ENCODE measurements around the gene PKD2L1.

The PKD2L1 gene

DNA sequence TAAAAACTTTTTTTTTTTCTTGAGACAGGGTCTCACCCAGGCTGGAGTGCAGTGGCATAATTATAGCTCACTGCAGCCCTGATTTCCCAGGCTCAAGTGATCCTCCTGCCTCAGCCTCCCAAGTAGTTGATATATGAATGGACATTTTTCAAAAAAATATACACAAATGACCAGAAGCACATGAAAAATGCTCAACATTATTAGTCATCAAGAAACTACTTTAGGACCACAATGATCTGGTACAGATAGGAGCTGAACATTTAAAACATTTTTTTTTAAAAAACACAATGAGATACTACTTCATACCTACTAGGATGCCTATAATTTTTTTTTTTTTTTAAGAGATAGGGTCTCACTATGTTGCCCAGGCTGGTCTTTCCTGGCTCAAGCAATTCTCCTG lies 38.7 kb upstream of the PKD2L1 start:
- no peaks in the 10 kb centered on the region; the same call in 1 of the 2 replicates for H3K36me3 ChIP-seq (ENCODE audit: control insufficient read depth, insufficient read depth, low read length)
- peaks cover 2% of the 10 kb centered on the region; the same call in 1 of the 2 replicates for H3K4me1 ChIP-seq (ENCODE audit: control insufficient read depth, insufficient read depth, low read length)
- DNase-seq (ENCODE audit: low read depth, low spot score), result no peak
- no peaks in the 10 kb centered on the region for H3K9me3 ChIP-seq (ENCODE audit: control insufficient read depth, insufficient read depth, low read length)
- H3K4me3 ChIP-seq (ENCODE audit: low read length), result no peak overlapping the region
- no peak overlapping the region for H3K27ac ChIP-seq (ENCODE audit: low read length)
- H3K27me3 ChIP-seq (ENCODE audit: control insufficient read depth, insufficient read depth, low read length), result no peaks in the 10 kb centered on the region

DNA sequence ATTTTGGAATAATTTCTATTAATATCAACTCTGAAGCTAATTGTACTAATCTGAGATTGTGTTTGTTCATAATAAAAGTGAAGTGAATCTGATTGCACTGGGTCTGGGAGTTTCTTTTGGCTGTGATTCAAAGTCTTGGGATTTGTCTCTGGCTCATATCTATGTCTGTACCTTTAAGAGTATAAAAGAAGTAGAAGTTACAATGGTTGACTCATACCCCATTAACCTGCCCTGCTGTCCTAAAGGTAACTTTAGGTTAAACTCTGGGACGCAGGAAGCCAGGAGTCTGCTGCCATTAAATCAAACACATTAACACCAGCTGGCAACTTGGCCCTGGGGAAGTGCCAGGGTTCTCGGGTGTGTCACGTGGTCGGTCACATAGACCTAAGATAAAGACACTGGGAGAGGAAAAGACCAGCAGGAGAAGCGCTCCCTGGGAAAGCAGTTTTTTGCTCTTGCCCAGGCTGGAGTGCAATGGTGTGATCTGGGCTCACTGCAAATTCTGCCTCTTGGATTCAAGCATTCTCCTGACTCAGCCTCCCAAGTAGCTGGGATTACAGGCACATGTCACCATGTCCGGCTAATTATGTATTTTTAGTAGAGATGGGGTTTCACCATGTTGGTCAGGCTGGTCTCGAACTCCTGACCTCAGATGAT lies 34.8 kb upstream of the PKD2L1 start:
- DNase-seq (ENCODE audit: low read depth, low spot score), result no peak
- WGBS (ENCODE audit: insufficient coverage, insufficient read length), result no CpG with 5 or more reads among the region's 7 CpGs
- H3K27me3 ChIP-seq (ENCODE audit: control insufficient read depth, insufficient read depth, low read length), result no peaks in the 10 kb centered on the region
- no peaks in the 10 kb centered on the region for H3K9me3 ChIP-seq (ENCODE audit: control insufficient read depth, insufficient read depth, low read length)
- H3K4me1 ChIP-seq (ENCODE audit: control insufficient read depth, insufficient read depth, low read length), result no peaks in the 10 kb centered on the region
- H3K36me3 ChIP-seq (ENCODE audit: control insufficient read depth, insufficient read depth, low read length), result peaks cover 25% of the 10 kb centered on the region
- H3K27ac ChIP-seq (ENCODE audit: low read length), result no peak overlapping the region
- no peak overlapping the region for H3K4me3 ChIP-seq (ENCODE audit: low read length)

DNA sequence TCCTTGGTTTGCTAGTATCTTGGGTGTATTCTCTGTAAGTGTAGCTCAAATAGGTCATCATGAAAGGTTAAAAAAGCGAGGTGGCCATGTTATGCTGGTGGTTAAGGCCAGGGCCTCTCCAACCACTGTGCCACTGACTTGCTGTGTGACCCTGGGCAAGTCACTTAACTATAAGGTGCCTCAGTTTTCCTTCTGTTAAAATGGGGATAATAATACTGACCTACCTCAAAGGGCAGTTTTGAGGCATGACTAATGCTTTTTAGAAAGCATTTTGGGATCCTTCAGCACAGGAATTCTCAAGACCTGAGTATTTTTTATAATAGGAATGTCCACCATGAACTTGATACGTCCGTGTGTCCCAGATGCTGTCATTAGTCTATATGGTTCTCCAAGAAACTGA lies 34.1 kb upstream of the PKD2L1 start:
- Histone ChIP-seq H3K27me3 (ENCODE audit: control insufficient read depth, insufficient read depth, low read length) (no peaks in the 10 kb centered on the region), H3K27ac (ENCODE audit: low read length) (no peak overlapping the region), H3K4me3 (ENCODE audit: low read length) (no peak overlapping the region), H3K36me3 (ENCODE audit: control insufficient read depth, insufficient read depth, low read length) (peaks cover 31% of the 10 kb centered on the region), H3K9me3 (ENCODE audit: control insufficient read depth, insufficient read depth, low read length) (no peaks in the 10 kb centered on the region), H3K4me1 (ENCODE audit: control insufficient read depth, insufficient read depth, low read length) (no peaks in the 10 kb centered on the region; the same call in 1 of the 2 replicates)
- no CpG with 5 or more reads among the region's 3 CpGs for WGBS (ENCODE audit: insufficient coverage, insufficient read length)
- DNase-seq (ENCODE audit: low read depth, low spot score), result no peak

DNA sequence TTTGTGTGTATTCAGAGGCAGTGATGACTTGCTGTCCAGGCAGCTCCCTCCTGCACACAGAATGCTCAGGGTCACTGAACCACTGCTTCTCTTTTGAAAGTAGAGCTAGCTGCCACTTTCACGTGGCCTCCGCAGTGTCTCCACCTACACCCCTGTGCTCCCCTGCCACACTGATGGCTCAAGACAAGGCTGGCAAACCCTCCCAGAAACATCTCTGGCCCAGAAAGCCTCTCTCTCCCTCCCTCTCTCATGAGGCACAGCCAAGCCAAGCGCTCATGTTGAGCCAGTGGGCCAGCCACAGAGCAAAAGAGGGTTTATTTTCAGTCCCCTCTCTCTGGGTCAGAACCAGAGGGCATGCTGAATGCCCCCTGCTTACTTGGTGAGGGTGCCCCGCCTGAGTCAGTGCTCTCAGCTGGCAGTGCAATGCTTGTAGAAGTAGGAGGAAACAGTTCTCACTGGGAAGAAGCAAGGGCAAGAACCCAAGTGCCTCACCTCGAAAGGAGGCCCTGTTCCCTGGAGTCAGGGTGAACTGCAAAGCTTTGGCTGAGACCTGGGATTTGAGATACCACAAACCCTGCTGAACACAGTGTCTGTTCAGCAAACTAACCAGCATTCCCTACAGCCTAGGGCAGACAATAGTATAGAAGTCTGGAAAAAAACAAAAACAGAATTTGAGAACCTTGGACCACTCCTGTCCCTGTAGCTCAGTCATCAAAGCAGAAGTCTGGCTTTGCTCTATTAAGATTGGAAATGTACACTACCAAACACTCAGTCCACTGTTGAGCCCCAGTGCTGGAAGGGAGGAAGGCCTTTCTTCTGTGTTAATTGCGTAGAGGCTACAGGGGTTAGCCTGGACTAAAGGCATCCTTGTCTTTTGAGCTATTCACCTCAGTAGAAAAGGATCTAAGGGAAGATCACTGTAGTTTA lies 32.8 kb upstream of the PKD2L1 start:
- Histone ChIP-seq H3K36me3 (ENCODE audit: control insufficient read depth, insufficient read depth, low read length) (peaks cover 34% of the 10 kb centered on the region), H3K27ac (ENCODE audit: low read length) (no peak overlapping the region), H3K4me1 (ENCODE audit: control insufficient read depth, insufficient read depth, low read length) (no peaks in the 10 kb centered on the region; the same call in 1 of the 2 replicates), H3K27me3 (ENCODE audit: control insufficient read depth, insufficient read depth, low read length) (no peaks in the 10 kb centered on the region), H3K9me3 (ENCODE audit: control insufficient read depth, insufficient read depth, low read length) (no peaks in the 10 kb centered on the region), H3K4me3 (ENCODE audit: low read length) (no peak overlapping the region)
- no peak for DNase-seq (ENCODE audit: low read depth, low spot score)
- no CpG with 5 or more reads among the region's 6 CpGs for WGBS (ENCODE audit: insufficient coverage, insufficient read length)

DNA sequence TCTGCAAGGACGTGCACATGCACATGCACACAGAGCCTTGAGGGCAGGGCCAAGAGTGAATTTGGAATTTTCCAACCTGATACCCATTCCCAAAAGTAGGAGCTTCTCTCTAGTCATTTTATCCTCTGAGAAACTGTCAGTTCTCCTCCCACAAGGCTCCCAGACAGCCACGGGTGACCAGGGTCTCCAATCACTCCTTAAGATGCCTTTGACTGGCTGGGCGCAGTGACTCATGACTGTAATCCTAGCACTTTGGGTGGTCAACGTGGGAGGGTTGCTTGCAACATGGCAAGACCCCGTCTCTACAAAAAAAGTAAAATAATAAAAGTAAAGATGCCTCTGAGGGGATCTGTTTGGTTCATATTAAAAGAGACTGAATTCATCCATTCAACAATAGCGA lies 30.2 kb upstream of the PKD2L1 start:
- Histone ChIP-seq H3K27me3 (ENCODE audit: control insufficient read depth, insufficient read depth, low read length) (no peaks in the 10 kb centered on the region), H3K4me1 (ENCODE audit: control insufficient read depth, insufficient read depth, low read length) (no peaks in the 10 kb centered on the region; the same call in 1 of the 2 replicates), H3K27ac (ENCODE audit: low read length) (no peak overlapping the region), H3K4me3 (ENCODE audit: low read length) (no peak overlapping the region), H3K36me3 (ENCODE audit: control insufficient read depth, insufficient read depth, low read length) (peaks cover 46% of the 10 kb centered on the region), H3K9me3 (ENCODE audit: control insufficient read depth, insufficient read depth, low read length) (no peaks in the 10 kb centered on the region)
- no peak for DNase-seq (ENCODE audit: low read depth, low spot score)
- no CpG with 5 or more reads among the region's 6 CpGs for WGBS (ENCODE audit: insufficient coverage, insufficient read length)

DNA sequence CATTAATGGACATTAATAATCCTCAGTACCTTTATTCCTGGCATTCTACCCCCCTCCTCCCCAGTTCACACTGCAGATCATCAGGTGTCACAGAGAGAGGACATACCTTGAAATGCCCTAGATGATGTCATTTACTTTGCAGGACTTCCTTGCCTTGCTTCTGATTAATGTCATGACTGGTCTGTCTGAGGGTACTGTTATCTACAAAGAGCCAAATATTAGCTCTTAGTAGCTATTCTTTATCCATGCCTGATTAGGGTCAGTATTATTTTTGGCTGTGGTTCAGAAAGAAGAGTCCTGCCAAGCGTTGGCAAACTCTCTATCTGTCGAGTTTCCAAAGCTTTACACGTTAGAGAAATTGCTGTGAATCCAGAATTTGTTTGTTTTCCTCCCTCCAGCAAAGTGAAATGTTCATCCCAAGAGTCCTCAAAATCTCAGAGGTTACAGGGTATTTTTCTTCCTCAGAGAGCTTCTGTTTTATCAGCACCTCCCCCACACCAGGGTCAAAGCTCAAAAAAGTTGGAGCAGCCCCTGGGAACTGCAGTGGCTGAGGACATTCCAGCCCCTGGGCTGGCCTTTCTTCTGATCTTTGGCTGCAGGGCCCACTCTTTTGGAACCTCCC lies 29.6 kb upstream of the PKD2L1 start:
- DNase-seq (ENCODE audit: low read depth, low spot score), result no peak
- Histone ChIP-seq H3K27ac (ENCODE audit: low read length) (no peak overlapping the region), H3K27me3 (ENCODE audit: control insufficient read depth, insufficient read depth, low read length) (no peaks in the 10 kb centered on the region), H3K4me3 (ENCODE audit: low read length) (no peak overlapping the region), H3K9me3 (ENCODE audit: control insufficient read depth, insufficient read depth, low read length) (no peaks in the 10 kb centered on the region), H3K4me1 (ENCODE audit: control insufficient read depth, insufficient read depth, low read length) (no peaks in the 10 kb centered on the region; the same call in 1 of the 2 replicates), H3K36me3 (ENCODE audit: control insufficient read depth, insufficient read depth, low read length) (peaks cover 52% of the 10 kb centered on the region)
- no CpG with 5 or more reads among the region's 3 CpGs for WGBS (ENCODE audit: insufficient coverage, insufficient read length)

DNA sequence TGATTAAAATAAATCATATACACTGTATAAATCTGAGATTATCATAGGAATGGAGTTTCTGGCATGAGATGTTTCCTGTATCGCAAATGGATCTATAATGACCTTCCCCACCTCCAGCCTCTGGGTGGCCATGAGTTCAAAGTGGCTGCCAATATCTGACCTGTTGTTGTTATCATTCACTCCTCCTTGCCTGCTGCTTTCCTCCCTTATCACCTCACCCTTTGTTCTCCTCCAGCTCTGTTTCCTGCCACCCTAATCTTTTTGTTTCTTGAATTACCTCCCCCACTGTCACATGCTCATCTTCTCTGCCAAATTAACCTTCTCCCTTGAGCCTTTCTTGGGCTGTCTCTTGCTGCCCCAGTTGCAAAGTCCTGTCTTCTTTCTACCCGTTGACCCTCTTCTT lies 29.0 kb upstream of the PKD2L1 start:
- DNase-seq (ENCODE audit: low read depth, low spot score), result no peak
- no CpG with 5 or more reads among the region's 2 CpGs for WGBS (ENCODE audit: insufficient coverage, insufficient read length)
- Histone ChIP-seq H3K4me3 (ENCODE audit: low read length) (no peak overlapping the region), H3K27ac (ENCODE audit: low read length) (no peak overlapping the region), H3K4me1 (ENCODE audit: control insufficient read depth, insufficient read depth, low read length) (no peaks in the 10 kb centered on the region; the same call in 1 of the 2 replicates), H3K36me3 (ENCODE audit: control insufficient read depth, insufficient read depth, low read length) (peaks cover 58% of the 10 kb centered on the region), H3K27me3 (ENCODE audit: control insufficient read depth, insufficient read depth, low read length) (no peaks in the 10 kb centered on the region), H3K9me3 (ENCODE audit: control insufficient read depth, insufficient read depth, low read length) (no peaks in the 10 kb centered on the region)

DNA sequence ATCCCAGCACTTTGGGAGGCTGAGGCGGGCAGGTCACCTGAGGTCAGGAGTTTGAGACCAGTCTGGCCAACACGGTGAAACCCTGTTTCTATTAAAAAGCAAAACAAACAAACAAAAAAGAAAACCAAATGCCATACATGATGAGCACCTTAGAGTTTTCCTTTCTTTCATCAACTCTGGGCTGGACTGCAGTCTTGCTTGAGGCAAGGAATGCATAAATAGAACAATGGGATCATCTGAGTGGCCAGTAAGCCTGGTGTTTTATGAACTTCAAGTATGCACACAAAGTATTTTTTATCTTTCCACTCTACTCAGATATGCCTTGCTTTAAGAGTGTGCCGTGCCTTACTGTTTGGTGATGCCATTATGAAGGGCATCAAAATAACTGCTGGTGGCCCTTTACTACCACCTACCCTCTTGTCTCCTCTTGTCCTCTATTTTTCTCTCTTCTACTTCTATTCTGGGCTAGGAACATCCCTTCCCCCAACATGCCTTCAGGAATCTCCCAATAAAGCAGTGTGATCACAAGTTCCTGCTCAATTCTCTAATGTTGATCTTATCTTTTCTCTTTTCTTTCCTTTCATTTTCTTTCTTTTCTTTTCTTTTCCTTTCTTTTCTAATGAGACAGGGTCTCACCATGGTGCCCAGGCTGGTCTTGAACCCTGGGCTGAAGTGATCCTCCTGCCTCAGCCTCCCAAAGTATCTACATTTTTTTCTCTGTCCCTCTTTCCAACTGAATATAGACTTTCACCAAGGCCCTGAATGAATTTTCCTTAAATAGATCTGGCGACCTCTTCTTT lies 27.2 kb upstream of the PKD2L1 start:
- DNase-seq (ENCODE audit: low read depth, low spot score), result no peak
- H3K4me1 ChIP-seq (ENCODE audit: control insufficient read depth, insufficient read depth, low read length), result no peaks in the 10 kb centered on the region; the same call in 1 of the 2 replicates
- no peak overlapping the region for H3K27ac ChIP-seq (ENCODE audit: low read length)
- H3K9me3 ChIP-seq (ENCODE audit: control insufficient read depth, insufficient read depth, low read length), result no peaks in the 10 kb centered on the region
- no peaks in the 10 kb centered on the region for H3K27me3 ChIP-seq (ENCODE audit: control insufficient read depth, insufficient read depth, low read length)
- WGBS (ENCODE audit: insufficient coverage, insufficient read length), result no CpG with 5 or more reads among the region's 4 CpGs
- peaks cover 56% of the 10 kb centered on the region for H3K36me3 ChIP-seq (ENCODE audit: control insufficient read depth, insufficient read depth, low read length)
- no peak overlapping the region for H3K4me3 ChIP-seq (ENCODE audit: low read length)

DNA sequence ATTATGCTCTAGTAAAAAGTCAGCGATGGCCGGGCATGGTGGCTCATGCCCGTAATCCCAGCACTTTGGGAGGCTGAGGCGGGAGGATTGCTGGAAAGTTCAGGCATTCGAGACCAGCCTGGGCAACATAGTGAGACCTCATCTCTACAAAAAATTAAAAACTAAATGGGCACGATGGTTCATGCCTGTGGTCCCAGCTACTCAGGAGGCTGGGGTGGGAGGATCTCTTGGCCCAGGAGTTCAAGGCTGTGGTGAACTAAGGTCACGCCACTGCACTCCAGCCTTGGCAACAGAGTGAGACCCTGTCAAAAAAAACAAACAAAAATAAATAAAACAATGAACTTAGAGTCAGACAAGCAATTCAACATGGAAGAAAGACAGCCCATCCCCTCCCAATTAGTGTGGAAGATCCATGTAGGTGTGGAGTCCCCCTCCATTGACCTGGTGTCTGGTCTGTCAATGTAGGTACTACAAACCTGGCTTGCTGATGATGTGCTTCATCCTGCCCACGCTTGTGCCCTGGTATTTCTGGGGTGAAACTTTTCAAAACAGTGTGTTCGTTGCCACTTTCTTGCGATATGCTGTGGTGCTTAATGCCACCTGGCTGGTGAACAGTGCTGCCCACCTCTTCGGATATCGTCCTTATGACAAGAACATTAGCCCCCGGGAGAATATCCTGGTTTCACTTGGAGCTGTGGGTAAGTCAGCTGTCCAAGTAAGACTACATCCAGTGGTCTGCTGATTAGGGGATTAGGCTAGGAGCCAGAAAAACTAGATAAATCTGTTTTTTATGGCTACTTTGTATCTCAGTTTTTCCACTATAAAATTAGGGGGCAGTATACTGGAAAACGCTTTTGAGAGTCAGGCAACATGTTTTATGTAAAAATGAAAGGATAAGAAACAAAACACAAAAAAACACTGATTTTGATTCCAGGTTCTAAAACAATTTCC lies 26.3 kb upstream of the PKD2L1 start:
- DNase-seq (ENCODE audit: low read depth, low spot score), result no peak
- Histone ChIP-seq H3K27me3 (ENCODE audit: control insufficient read depth, insufficient read depth, low read length) (no peaks in the 10 kb centered on the region), H3K4me3 (ENCODE audit: low read length) (no peak overlapping the region), H3K36me3 (ENCODE audit: control insufficient read depth, insufficient read depth, low read length) (peaks cover 64% of the 10 kb centered on the region), H3K4me1 (ENCODE audit: control insufficient read depth, insufficient read depth, low read length) (no peaks in the 10 kb centered on the region; the same call in 1 of the 2 replicates), H3K27ac (ENCODE audit: low read length) (no peak overlapping the region), H3K9me3 (ENCODE audit: control insufficient read depth, insufficient read depth, low read length) (no peaks in the 10 kb centered on the region)
- no CpG with 5 or more reads among the region's 14 CpGs for WGBS (ENCODE audit: insufficient coverage, insufficient read length)

Data from iPS DF 6.9 (cell line).